ENCODE results near the gene FTH1.

FTH1 gene

GRCh38 chr11:61928606-61929005, 38.8 kb downstream of the FTH1 start:
- H3K9me3 Mint-ChIP-seq: peaks cover 9% of the 10 kb centered on the region
- no peaks in the 10 kb centered on the region for H3K36me3 Mint-ChIP-seq (ENCODE audit: low read depth)
- H3K27ac Mint-ChIP-seq: no peak overlapping the region

GRCh38 chr11:61927501-61927900, 39.9 kb downstream of the FTH1 start:
- Mint-ChIP-seq H3K36me3 (ENCODE audit: low read depth) (no peaks in the 10 kb centered on the region), H3K4me1 (ENCODE audit: low read depth) (peaks cover 36% of the 10 kb centered on the region), H3K27ac (no peak overlapping the region), H3K9me3 (no peaks in the 10 kb centered on the region), H3K4me3 (no peak overlapping the region), H3K27me3 (peaks cover 24% of the 10 kb centered on the region)
- intact Hi-C loops (cut with micrococcal nuclease): no loop called here

More at GRCh38 chr11:61928606-61929005, 38.8 kb downstream of the FTH1 start:
- H3K4me1 Mint-ChIP-seq (ENCODE audit: low read depth): peaks cover 25% of the 10 kb centered on the region
- intact Hi-C loops (cut with micrococcal nuclease): no loop called here
- peaks cover 29% of the 10 kb centered on the region for H3K27me3 Mint-ChIP-seq
- no peak overlapping the region for H3K4me3 Mint-ChIP-seq

GRCh38 chr11:61926235-61926634, 41.2 kb downstream of the FTH1 start:
- intact Hi-C loops (cut with micrococcal nuclease): no loop called here
- no peaks in the 10 kb centered on the region for H3K36me3 Mint-ChIP-seq (ENCODE audit: low read depth)
- H3K4me1 Mint-ChIP-seq (ENCODE audit: low read depth): peaks cover 45% of the 10 kb centered on the region
- no peak overlapping the region for H3K4me3 Mint-ChIP-seq
- peaks cover 17% of the 10 kb centered on the region for H3K27me3 Mint-ChIP-seq
- no peaks in the 10 kb centered on the region for H3K9me3 Mint-ChIP-seq
- no peak overlapping the region for H3K27ac Mint-ChIP-seq

DNA sequence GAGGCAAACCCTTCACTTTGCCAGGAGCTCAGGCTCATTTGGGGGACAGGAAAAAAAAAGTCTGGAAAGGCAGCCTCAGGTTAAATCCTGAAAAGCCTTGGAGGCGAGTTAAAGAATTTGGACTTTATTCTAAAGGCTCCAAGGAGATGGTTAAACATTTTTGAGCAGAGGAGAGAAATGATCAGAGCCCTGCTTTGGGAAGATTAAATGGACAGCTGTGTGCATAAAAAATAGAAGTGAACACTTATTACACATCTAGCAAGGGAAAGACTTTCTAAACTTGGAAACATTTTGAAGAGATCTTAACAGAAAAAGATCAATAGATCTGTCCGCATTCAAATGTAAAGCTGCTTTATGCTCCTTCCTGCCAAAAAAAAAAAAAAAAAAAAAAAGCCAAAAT, 41.7 kb downstream of the FTH1 start:
- Mint-ChIP-seq H3K27me3 (peaks cover 15% of the 10 kb centered on the region), H3K4me1 (ENCODE audit: low read depth) (peaks cover 48% of the 10 kb centered on the region), H3K27ac (no peak overlapping the region), H3K36me3 (ENCODE audit: low read depth) (no peaks in the 10 kb centered on the region), H3K4me3 (no peak overlapping the region), H3K9me3 (no peaks in the 10 kb centered on the region)
- intact Hi-C loops (cut with micrococcal nuclease): no loop called here

- Mint-ChIP-seq H3K36me3 (ENCODE audit: low read depth) (no peaks in the 10 kb centered on the region), H3K27ac (peak overlapping the region; percentile 69), H3K4me3 (no peak overlapping the region), H3K4me1 (ENCODE audit: low read depth) (peaks cover 60% of the 10 kb centered on the region), H3K9me3 (no peaks in the 10 kb centered on the region), H3K27me3 (peaks cover 29% of the 10 kb centered on the region)
- intact Hi-C loops (cut with micrococcal nuclease): no loop called here
These were observed 43.4 kb downstream of the FTH1 start for GRCh38 chr11:61924064-61924455.

DNA sequence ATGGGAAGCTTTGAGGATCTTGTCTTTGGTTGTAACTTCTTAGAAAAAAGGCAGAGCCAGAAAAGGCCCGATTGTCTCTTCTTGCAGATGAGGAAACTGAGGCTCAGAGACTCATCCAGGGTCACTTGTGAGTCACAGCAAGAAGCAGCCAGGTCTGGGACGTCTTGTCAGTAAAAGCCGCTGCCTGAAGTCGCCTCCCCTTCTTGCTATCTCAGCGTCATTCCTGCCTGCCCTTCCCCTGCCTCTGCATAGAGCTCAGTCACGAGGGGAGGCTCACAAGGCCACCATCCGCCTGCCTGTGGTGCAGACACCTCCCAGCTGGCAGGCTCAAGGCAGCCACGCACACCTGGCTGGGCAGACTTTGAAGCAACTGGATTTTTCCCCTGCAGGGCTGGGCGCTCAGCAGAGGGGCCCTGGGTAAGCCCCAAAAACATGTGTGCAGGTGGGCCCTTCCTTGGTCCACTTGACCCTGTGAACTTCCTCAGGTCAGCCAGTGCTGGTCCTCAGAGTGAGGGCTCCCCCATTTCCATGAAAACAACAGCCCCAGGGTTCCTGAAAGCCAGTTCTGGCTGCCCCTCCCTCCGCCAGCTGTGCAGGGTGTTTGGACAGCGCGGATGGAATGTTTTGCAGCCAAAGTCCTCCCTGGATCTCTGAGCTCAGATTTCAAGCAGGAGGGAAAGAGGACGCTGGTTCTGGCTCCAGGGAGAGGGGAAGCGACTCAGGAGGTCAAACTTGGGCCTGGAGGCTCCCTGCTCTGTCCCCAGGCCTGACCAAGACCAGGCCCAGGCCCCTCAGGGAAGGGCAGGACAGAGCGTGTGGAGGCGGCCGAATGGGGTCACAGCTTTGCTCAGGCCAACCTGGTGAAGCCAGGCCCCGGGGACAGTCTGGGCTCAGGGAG, 44.0 kb downstream of the FTH1 start:
- intact Hi-C loops (cut with micrococcal nuclease): no loop called here
- H3K4me3 Mint-ChIP-seq: peak overlapping the region; percentile 41
- no peaks in the 10 kb centered on the region for H3K36me3 Mint-ChIP-seq (ENCODE audit: low read depth)
- H3K27me3 Mint-ChIP-seq: peaks cover 35% of the 10 kb centered on the region
- H3K4me1 Mint-ChIP-seq (ENCODE audit: low read depth): peaks cover 66% of the 10 kb centered on the region
- H3K9me3 Mint-ChIP-seq: no peaks in the 10 kb centered on the region
- peak overlapping the region; percentile 69 for H3K27ac Mint-ChIP-seq

- Mint-ChIP-seq H3K4me3 (peak overlapping the region; percentile 41), H3K27me3 (peaks cover 44% of the 10 kb centered on the region), H3K27ac (peak overlapping the region; percentile 69), H3K9me3 (no peaks in the 10 kb centered on the region), H3K4me1 (ENCODE audit: low read depth) (peaks cover 71% of the 10 kb centered on the region), H3K36me3 (ENCODE audit: low read depth) (no peaks in the 10 kb centered on the region)
- intact Hi-C loops (cut with micrococcal nuclease): loop anchor here (1.0 kb wide), 1 partner anchor 21 kb away; no protein-coding TSS in a partner anchor
These were observed 44.9 kb downstream of the FTH1 start for GRCh38 chr11:61922539-61922938.

DNA sequence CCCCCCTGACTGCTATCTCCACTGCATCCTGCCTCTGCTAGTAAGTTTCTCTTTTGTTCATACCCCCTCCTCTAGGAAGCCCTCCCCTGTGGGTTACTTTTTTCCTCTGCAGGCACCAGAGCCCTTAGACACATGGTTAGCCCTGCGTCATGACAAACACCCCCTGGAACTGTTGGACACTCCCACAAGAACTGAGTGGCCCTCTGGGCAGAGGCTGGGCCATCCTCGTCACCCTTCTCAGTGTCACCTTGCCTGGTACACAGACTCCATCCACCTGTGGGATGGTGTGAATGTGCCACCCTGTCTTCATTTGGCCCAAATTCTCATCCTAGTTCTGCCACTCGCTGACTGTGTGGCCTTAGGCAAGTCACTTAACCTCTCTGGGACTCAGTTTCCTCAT, 46.0 kb downstream of the FTH1 start:
- H3K9me3 Mint-ChIP-seq: no peaks in the 10 kb centered on the region
- H3K4me1 Mint-ChIP-seq (ENCODE audit: low read depth): peaks cover 69% of the 10 kb centered on the region
- peaks cover 2% of the 10 kb centered on the region for H3K36me3 Mint-ChIP-seq (ENCODE audit: low read depth)
- H3K4me3 Mint-ChIP-seq: no peak overlapping the region
- intact Hi-C loops (cut with micrococcal nuclease): no loop called here
- peaks cover 49% of the 10 kb centered on the region for H3K27me3 Mint-ChIP-seq
- peak overlapping the region; percentile 60 for H3K27ac Mint-ChIP-seq

DNA sequence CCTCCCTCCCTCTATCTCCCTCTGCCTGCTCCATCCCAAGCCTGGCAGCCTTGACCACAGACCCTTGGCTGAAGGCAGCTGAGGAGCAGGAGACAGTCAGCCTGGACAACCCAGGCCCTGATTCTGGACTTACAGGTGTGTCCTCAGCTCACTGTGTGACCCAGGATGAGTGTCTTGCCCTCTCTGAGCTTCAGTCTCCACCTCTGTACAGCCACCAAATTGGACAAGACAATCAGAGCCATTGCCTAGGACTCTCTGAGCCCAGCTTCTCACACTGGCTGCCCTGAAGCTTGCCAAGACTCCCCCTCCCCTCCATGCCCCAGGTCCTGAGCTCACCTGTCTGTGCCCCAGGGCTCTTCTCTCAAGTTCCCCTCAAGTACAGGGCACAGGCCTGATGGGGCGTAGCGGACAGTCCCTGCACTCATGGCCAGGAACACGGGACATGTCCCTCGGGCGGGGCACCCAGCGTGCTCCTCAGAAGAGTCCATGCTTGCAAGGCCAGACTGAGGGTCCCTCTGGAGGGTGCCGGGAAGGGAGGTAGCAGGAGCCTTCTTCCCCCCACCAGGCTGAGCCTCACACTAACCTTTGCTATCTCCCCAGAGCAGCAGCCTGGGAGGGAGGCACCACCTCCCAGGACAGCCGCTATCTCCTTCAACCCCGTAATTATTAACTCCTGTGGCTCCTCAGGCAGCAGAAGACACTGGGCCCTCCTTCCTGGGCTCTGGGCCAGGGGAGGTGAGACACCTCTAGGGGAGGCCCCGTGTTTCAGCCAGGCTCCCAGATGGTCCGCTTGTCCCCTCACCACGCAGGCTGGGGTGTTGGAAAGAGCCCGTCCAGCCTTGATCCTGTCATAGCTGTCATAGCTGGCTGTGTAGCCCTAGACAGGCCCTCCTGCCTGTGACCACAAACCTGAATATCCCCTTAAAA, 47.5 kb downstream of the FTH1 start:
- intact Hi-C loops (cut with micrococcal nuclease): no loop called here
- H3K4me1 Mint-ChIP-seq (ENCODE audit: low read depth): peaks cover 78% of the 10 kb centered on the region
- no peaks in the 10 kb centered on the region for H3K9me3 Mint-ChIP-seq
- H3K4me3 Mint-ChIP-seq: no peak overlapping the region
- H3K36me3 Mint-ChIP-seq (ENCODE audit: low read depth): peaks cover 6% of the 10 kb centered on the region
- no peak overlapping the region for H3K27ac Mint-ChIP-seq
- H3K27me3 Mint-ChIP-seq: peaks cover 57% of the 10 kb centered on the region

DNA sequence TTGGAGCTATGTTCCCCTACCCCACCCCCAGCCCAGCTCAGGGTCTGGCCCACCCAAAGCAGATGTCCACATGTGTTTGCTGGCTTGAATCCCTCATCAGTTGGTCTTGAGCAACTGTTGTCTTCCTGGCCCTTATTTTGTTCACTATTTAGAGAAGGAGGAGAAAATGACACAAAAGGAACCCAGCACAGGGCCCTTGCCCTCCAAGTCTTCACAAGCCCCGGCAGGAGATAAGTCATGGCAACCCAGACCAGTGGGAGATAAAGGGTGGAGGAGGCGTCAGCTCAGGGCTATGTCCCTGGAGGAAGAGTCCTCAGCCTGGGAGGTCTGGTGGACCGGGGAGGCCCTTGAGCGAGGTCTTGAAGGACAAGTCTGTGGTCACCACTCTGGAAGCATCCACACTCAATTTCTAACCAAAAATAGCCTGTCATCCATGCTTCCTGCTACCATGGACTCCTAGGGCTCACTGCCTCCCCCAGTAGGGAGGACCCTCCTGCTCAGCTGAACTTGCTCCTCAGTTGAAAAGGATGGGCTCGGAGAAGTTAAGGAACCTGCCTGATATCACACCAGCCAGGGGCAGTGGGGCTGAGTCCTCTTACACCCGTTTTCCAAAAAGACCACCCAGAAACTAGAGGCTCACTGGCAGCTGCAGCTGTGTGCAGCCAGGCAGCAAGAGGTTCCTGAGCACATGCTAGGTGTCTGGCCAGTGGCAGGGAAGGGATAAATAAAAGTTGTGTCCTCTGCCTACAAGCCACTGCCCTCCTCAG, 48.3 kb downstream of the FTH1 start:
- Mint-ChIP-seq H3K27ac (peak overlapping the region; percentile 83), H3K4me1 (ENCODE audit: low read depth) (peaks cover 77% of the 10 kb centered on the region), H3K27me3 (peaks cover 60% of the 10 kb centered on the region), H3K36me3 (ENCODE audit: low read depth) (peaks cover 6% of the 10 kb centered on the region), H3K4me3 (no peak overlapping the region), H3K9me3 (no peaks in the 10 kb centered on the region)
- intact Hi-C loops (cut with micrococcal nuclease): no loop called here

DNA sequence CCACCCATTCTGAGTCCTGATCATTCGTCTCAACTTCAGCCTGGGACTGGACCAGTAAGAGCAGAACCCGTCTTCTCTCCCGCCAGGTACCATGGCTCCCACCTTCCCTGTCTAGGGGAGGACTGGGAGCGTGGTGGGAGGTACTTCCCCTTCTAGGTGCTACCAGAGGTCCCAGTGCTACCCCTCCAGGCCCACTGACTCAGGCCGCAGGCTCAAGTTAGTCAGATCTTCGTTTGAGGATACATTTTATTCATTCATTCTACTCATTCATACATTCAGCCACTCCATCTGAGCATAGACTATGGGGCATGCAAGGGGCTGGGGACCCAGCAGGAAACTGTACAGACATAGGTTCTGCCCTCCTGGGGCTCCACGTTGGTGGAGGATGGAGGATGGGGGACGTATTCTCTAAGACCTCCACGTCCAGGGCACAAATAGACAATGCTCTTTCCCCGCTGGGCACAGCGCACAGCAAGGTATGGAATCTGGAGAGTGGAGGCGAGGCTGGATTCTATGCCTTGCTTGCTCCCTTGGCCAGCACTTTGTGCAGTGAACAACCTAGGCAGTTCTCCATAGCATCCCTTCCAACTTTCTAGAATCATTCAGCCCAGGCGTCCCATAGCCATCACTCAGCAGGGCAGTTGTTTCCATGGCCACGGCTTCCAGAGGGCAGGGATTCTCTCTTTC, 49.0 kb downstream of the FTH1 start:
- Mint-ChIP-seq H3K4me3 (peak overlapping the region; percentile 83), H3K27ac (peak overlapping the region; percentile 83), H3K36me3 (ENCODE audit: low read depth) (peaks cover 8% of the 10 kb centered on the region), H3K27me3 (peaks cover 62% of the 10 kb centered on the region), H3K4me1 (ENCODE audit: low read depth) (peaks cover 77% of the 10 kb centered on the region), H3K9me3 (no peaks in the 10 kb centered on the region)
- intact Hi-C loops (cut with micrococcal nuclease): no loop called here

- intact Hi-C loops (cut with micrococcal nuclease): no loop called here
- Mint-ChIP-seq H3K36me3 (ENCODE audit: low read depth) (peaks cover 17% of the 10 kb centered on the region), H3K9me3 (no peaks in the 10 kb centered on the region), H3K4me3 (peak within 1 kb of the TSS; percentile 83), H3K27ac (peak within 1 kb of the TSS; percentile 83), H3K27me3 (peaks cover 65% of the 10 kb centered on the region), H3K4me1 (ENCODE audit: low read depth) (peaks cover 77% of the 10 kb centered on the region)
These were observed 49.9 kb downstream of the FTH1 start, which contains the start of gene RAB3IL1 for GRCh38 chr11:61917334-61918109. Gene RAB3IL1, minus strand, starts transcription at chr11:61917566. Its CDS starts 199 bp downstream, at chr11:61917367.

Measured in dendritic cell treated with granulocyte-macrophage colony-stimulating factor and Interleukin-4, amounts not matched to agents 40 ng/mL and 50 ng/mL, for 4 days (primary cell).